HepG2 (cell line): ENCODE data around the gene SOX13. TPM values are rescaled to one million over a fixed set of nuclear protein-coding genes. Genes with fewer than 3 reads are reported as not detected.

Experiments used
- ATAC-seq: fragments of 200-7000 bp; cut with Tn5 transposase; 3 replicates; pipeline ENCODE4 v1.9.1; 2020; ENCODE audit warnings: mild to moderate bottlenecking, moderate library complexity
- BruUV-seq: library from RNA; stranded (reverse); fragments of 400-500 nt; replicated peaks from 2 replicates; lab custom pipeline; 2021; lab: Mats Ljungman, UMichigan
- CTCF ChIA-PET: fragments of 300-600 bp; formaldehyde crosslinking; extraction: SDS; loops from one replicate; lab custom pipeline; 2021; ENCODE audit warnings: low total read pairs, inconsistent platforms, low intra/inter-chr PET ratio; lab: Yijun Ruan, JAX
- POLR2A ChIA-PET: fragments of 350-600 bp; sonication (Branson Sonifier 250); formaldehyde crosslinking; loops from one replicate; lab custom pipeline; 2020; ENCODE audit warnings: antibody characterized with exemption, inconsistent platforms; lab: Yijun Ruan, JAX
- DNase-seq: peaks from one replicate; pipeline ENCODE4 v3.0.0-alpha.2; 2015; ENCODE audit warnings: low spot score
- FAIRE-seq: peaks from 3 replicates; lab custom pipeline; 2011; peaks lifted over from hg19 to GRCh38; lab: Jason Lieb, UNC
- H2AFZ ChIP-seq: one replicate; pipeline ENCODE4 v1.6.1; 2011; ENCODE audit warnings: low read length, inconsistent platforms
- H3K27ac ChIP-seq: fragments of 300-600 bp; 3 replicates; pipeline ENCODE4 v1.8.0; 2011; ENCODE audit warnings: mixed run types, mild to moderate bottlenecking, mixed read lengths, low read length, inconsistent platforms; ENCODE audit not compliant: insufficient read depth; ENCODE audit errors: extremely low read length
- H3K27me3 ChIP-seq, 2 experiments: fragments of 200-600 bp in 1 of 2; 2 replicates in 1 of 2; 3 replicates in 1 of 2; pipeline versions ENCODE4 v1.6.0 to v1.8.0; 2011; ENCODE audit warnings: low read length in 2 of 2, mild to moderate bottlenecking in 2 of 2, moderate library complexity in 2 of 2, inconsistent platforms in 1 of 2; ENCODE audit not compliant: insufficient read depth in 2 of 2, control insufficient read depth in 1 of 2
- H3K36me3 ChIP-seq, 2 experiments: fragments of 200-600 bp in 1 of 2; replicated peaks in 1 of 2; 2 replicates in 1 of 2; 3 replicates in 1 of 2; pipeline versions ENCODE4 v1.5.1 to v1.8.0; 2011; ENCODE audit warnings: low read length in 2 of 2, inconsistent platforms in 1 of 2; ENCODE audit not compliant: insufficient read depth in 2 of 2, control insufficient read depth in 1 of 2
- H3K4me1 ChIP-seq: 2 replicates; pipeline ENCODE4 v1.5.1; 2012; ENCODE audit warnings: low read length, inconsistent platforms; ENCODE audit not compliant: insufficient read depth
- H3K4me2 ChIP-seq: 2 replicates; pipeline ENCODE4 v1.6.0; 2011; ENCODE audit warnings: low read depth, low read length, inconsistent platforms
- H3K4me3 ChIP-seq, 3 experiments: fragments of 200-600 bp in 1 of 3; sonication (generic), shearing (Covaris generic) in 1 of 3; replicated peaks in 1 of 3; 2 replicates each; pipeline ENCODE4 v1.5.1; 2011 to 2016; ENCODE audit warnings: low read length in 3 of 3, inconsistent platforms in 2 of 3, low read depth in 2 of 3, mild to moderate bottlenecking in 2 of 3, control low read depth in 1 of 3, mixed read lengths in 1 of 3; ENCODE audit not compliant: insufficient read depth in 1 of 3
- H3K79me2 ChIP-seq: one replicate; pipeline ENCODE4 v1.6.1; 2011; ENCODE audit warnings: low read length, inconsistent platforms; ENCODE audit not compliant: insufficient read depth
- H3K9ac ChIP-seq: 2 replicates; pipeline ENCODE4 v1.6.0; 2011; ENCODE audit warnings: mild to moderate bottlenecking, low read depth, low read length, inconsistent platforms; ENCODE audit not compliant: insufficient read depth
- H3K9me3 ChIP-seq: 2 replicates; pipeline ENCODE4 v1.5.1; 2012; ENCODE audit warnings: mild to moderate bottlenecking, low read length
- H4K20me1 ChIP-seq: 2 replicates; pipeline ENCODE4 v1.6.0; 2011; ENCODE audit warnings: inconsistent platforms, mild to moderate bottlenecking, low read length, moderate library complexity; ENCODE audit not compliant: insufficient read depth
- CEBPG ChIP-seq: IDR thresholded peaks from 2 replicates; pipeline ENCODE4 v1.6.1; 2016
- CREM ChIP-seq, 2 experiments: sonication (generic) in 1 of 2; formaldehyde crosslinking in 1 of 2; IDR thresholded peaks; 2 replicates each; pipeline versions ENCODE4 v1.4.0 to v1.6.1; 2016 to 2020; ENCODE audit warnings: antibody characterized with exemption in 1 of 2, mild to moderate bottlenecking in 1 of 2, missing genetic modification reagents in 1 of 2
- FOXK2 ChIP-seq: fragments of 450-650 bp; IDR thresholded peaks from 2 replicates; pipeline ENCODE4 v1.6.1; 2016
- HINFP ChIP-seq: sonication (generic); formaldehyde crosslinking; IDR thresholded peaks from 2 replicates; pipeline ENCODE4 v1.4.0; 2020; ENCODE audit warnings: low read depth, mild to moderate bottlenecking, missing genetic modification reagents
- MED8 ChIP-seq: sonication (generic); formaldehyde crosslinking; IDR thresholded peaks from 2 replicates; pipeline ENCODE4 v1.8.1; 2023; ENCODE audit warnings: mild to moderate bottlenecking, missing genetic modification reagents; ENCODE audit not compliant: insufficient replicate concordance
- NFYB ChIP-seq: sonication (generic); formaldehyde crosslinking; IDR thresholded peaks from 2 replicates; pipeline ENCODE4 v1.4.0; 2020; ENCODE audit warnings: missing genetic modification reagents
- NR2F6 ChIP-seq, 2 experiments: IDR thresholded peaks; 2 replicates each; pipeline ENCODE4 v1.6.1; 2016; ENCODE audit warnings: antibody characterized with exemption in 1 of 2, mild to moderate bottlenecking in 1 of 2
- PCBP1 ChIP-seq: fragments of 200-400 bp; formaldehyde crosslinking; IDR thresholded peaks from 2 replicates; pipeline ENCODE4 v1.6.1; 2017; ENCODE audit warnings: mild to moderate bottlenecking, low read depth, low read length, borderline replicate concordance
- RORA ChIP-seq: sonication (generic); formaldehyde crosslinking; IDR thresholded peaks from 2 replicates; pipeline ENCODE4 v1.5.0; 2020; ENCODE audit warnings: mild to moderate bottlenecking, missing genetic modification reagents, moderate library complexity
- RXRB ChIP-seq: IDR thresholded peaks from 2 replicates; pipeline ENCODE4 v1.6.1; 2016; ENCODE audit warnings: borderline replicate concordance, missing genetic modification reagents, missing compliant biosample characterization
- SNAPC2 ChIP-seq: sonication (generic); formaldehyde crosslinking; IDR thresholded peaks from 2 replicates; pipeline ENCODE4 v1.8.1; 2022; ENCODE audit warnings: mild to moderate bottlenecking, missing genetic modification reagents
- SP4 ChIP-seq: sonication (generic); formaldehyde crosslinking; IDR thresholded peaks from 2 replicates; pipeline ENCODE4 v1.8.1; 2023; ENCODE audit warnings: mild to moderate bottlenecking, missing genetic modification reagents
- TERF1 ChIP-seq: sonication (generic); formaldehyde crosslinking; IDR thresholded peaks from 2 replicates; pipeline ENCODE4 v1.8.0; 2022; ENCODE audit warnings: mild to moderate bottlenecking, missing genetic modification reagents, moderate library complexity
- ZFP36L2 ChIP-seq: sonication (generic); formaldehyde crosslinking; IDR thresholded peaks from 2 replicates; pipeline ENCODE4 v1.4.0; 2020; ENCODE audit warnings: missing genetic modification reagents
- ZNF350 ChIP-seq: sonication (generic); formaldehyde crosslinking; IDR thresholded peaks from 2 replicates; pipeline ENCODE4 v1.4.0; 2020; ENCODE audit warnings: mild to moderate bottlenecking, low read depth, missing genetic modification reagents, borderline replicate concordance
- ZNF75D ChIP-seq: sonication (generic); formaldehyde crosslinking; IDR thresholded peaks from 2 replicates; pipeline ENCODE4 v1.8.1; 2023; ENCODE audit warnings: missing genetic modification reagents, mild to moderate bottlenecking, borderline replicate concordance
- ZNF790 ChIP-seq: sonication (generic); formaldehyde crosslinking; IDR thresholded peaks from 2 replicates; pipeline ENCODE4 v1.8.0; 2022; ENCODE audit warnings: missing genetic modification reagents, mild to moderate bottlenecking, borderline replicate concordance
- ZNF792 ChIP-seq: IDR thresholded peaks from 2 replicates; pipeline ENCODE4 v1.6.1; 2016
- WGBS: methylation state at CpG from one replicate; pipeline ENCODE4 v1.1.6; 2017; ENCODE audit warnings: low lambda C conversion rate; 5-methylcytosine and 5-hydroxymethylcytosine counted together
- in situ Hi-C: cut with HindIII; loops from 2 replicates; pipeline ENCODE4 v1.10.0; 2017; ENCODE audit warnings: low pct_unique_long_range_greater_than_20kb; ENCODE audit not compliant: extremely low pct_ligation_motif_present
- intact Hi-C: fragments of 100-400 bp; cut with micrococcal nuclease; formaldehyde crosslinking; loops from one replicate; pipeline ENCODE4 v1.10.0; 2022; ENCODE audit not compliant: unreplicated experiment
- polyA plus RNA-seq, 8 experiments: library from polyadenylated mRNA; depleted of rRNA in 3 of 8; stranded (reverse) in 7 of 8; unstranded in 1 of 8; fragments of >200 nt; fragmentation: Illumina TruSeq in 4 of 8; extraction: Trizol in 4 of 8; gene quantifications; 2 replicates each; pipeline versions ENCODE4 v1.2.1 to v1.2.3, GENCODE V29; 2011 to 2016; ENCODE audit warnings: low read depth in 4 of 8, missing spikeins in 1 of 8, mixed read lengths in 1 of 8; ENCODE audit not compliant: insufficient read depth in 1 of 8
- total RNA-seq, 5 experiments: library from RNA; depleted of rRNA; stranded (reverse); fragments of >200 nt; fragmentation: Illumina TruSeq; extraction: Trizol; gene quantifications; 2 replicates each; pipeline ENCODE4 v1.2.3, GENCODE V29; 2016; ENCODE audit warnings: low read depth in 1 of 5

The SOX13 gene
- total and polyA plus RNA-seq, 2 of the 13 experiments (the other 11 are each of a cell fraction or from before 2014, with no cell fraction given): 13.3 to 15.8 TPM

- no peaks in the 10 kb centered on the region for H3K9me3 ChIP-seq
- no peak for ATAC-seq
- no peaks in the 10 kb centered on the region for H3K79me2 ChIP-seq
- BruUV-seq: no TSS peak
- intact Hi-C loops: loop anchor here (10.0 kb wide), 1 partner anchor 356 kb away; no protein-coding TSS in a partner anchor
- H3K36me3 ChIP-seq: no peaks in the 10 kb centered on the region
- no peak overlapping the region for H3K4me2 ChIP-seq
- H3K4me3 ChIP-seq: no peak overlapping the region
- FAIRE-seq: no peak
- H3K4me1 ChIP-seq: peaks cover 72% of the 10 kb centered on the region
- no peak overlapping the region for H2AFZ ChIP-seq
- DNase-seq: no peak
- ChIA-PET POLR2A (no interaction called here), CTCF (no interaction called here)
- no peak overlapping the region for H3K9ac ChIP-seq
- WGBS: 95% methylated on average over 2 of the region's 2 CpGs
- H3K27ac ChIP-seq: no peak overlapping the region
- H4K20me1 ChIP-seq: no peaks in the 10 kb centered on the region
- TF ChIP-seq FOXK2 (no peak), NR2F6 (IDR thresholded peaks at IDR 0.05) (no peak), NR2F6 (CRISPR knock-in tag; IDR thresholded peaks at IDR 0.05) (no peak), RXRB (CRISPR knock-in tag) (no peak), ZFP36L2 (no peak), PCBP1 (no peak), TERF1 (CRISPR knock-in tag) (no peak), SP4 (CRISPR knock-in tag) (no peak), NFYB (CRISPR knock-in tag) (no peak), ZNF75D (no peak), ZNF350 (CRISPR knock-in tag) (no peak), RORA (CRISPR knock-in tag) (no peak), MED8 (CRISPR knock-in tag) (no peak), SNAPC2 (CRISPR knock-in tag) (no peak), ZNF792 (CRISPR knock-in tag) (no peak), HINFP (no peak), ZNF790 (no peak), CREM (IDR thresholded peaks at IDR 0.05) (no peak), CREM (CRISPR knock-in tag; IDR thresholded peaks at IDR 0.05) (no peak), CEBPG (no peak)
- in situ Hi-C loops: no loop called here
- H3K27me3 ChIP-seq: no peaks in the 10 kb centered on the region; a peak in 1 of 5 replicates
These were observed 76.2 kb downstream of the SOX13 start for GRCh38 chr1:204149107-204149506.
